HG02763 (cell line): ENCODE measurements around the gene CCDC187.

Experiments
- ATAC-seq: cut with Tn5 transposase; IDR thresholded peaks from one replicate; pipeline ENCODE4 v1.9.1; 2021; ENCODE audit warnings: mild to moderate bottlenecking, moderate library complexity; ENCODE audit not compliant: unreplicated experiment

Gene CCDC187

GRCh38 chr9:136339958-136340310 lies 36.0 kb upstream of the CCDC187 start:
- no peak for ATAC-seq

DNA sequence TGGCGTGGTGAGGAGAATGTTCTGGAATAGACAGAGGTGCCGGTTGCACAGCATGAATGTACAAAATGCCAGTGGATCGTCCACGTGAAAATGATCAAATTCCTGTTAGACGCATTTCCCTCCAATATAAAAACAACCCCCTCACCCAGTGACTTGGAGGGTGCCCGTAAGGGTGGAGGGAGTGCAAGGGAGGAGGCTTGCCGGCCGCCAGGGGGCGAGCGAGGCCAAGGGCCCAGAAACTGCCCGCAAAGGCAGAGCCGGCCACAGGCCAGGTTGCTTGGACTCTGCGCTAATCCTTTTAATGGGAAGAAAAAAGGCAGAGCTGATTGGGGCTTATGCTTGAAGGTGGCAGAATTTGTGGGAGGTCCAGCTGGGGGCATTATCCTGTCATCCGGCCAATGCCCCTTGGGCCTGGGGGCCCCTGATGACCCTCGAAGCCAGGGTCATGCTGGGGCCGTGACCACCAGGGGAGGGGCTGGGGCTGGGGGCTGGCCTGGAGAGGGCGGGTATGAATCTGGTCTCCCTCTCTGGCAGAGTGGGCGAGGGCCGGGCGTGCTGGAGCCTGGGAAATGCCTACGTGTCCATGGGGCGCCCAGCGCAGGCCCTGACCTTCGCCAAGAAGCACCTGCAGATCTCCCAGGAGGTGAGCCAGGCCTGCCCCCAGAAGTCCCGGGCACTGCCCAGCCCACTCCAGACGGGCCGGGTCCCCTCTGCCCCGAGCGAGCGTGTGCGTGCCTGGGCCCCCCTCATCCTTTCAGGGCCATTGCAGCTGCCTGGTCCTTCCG lies 35.5 kb upstream of the CCDC187 start:
- no peak for ATAC-seq

GRCh38 chr9:136338511-136338910 lies 34.6 kb upstream of the CCDC187 start:
- ATAC-seq, result no peak

DNA sequence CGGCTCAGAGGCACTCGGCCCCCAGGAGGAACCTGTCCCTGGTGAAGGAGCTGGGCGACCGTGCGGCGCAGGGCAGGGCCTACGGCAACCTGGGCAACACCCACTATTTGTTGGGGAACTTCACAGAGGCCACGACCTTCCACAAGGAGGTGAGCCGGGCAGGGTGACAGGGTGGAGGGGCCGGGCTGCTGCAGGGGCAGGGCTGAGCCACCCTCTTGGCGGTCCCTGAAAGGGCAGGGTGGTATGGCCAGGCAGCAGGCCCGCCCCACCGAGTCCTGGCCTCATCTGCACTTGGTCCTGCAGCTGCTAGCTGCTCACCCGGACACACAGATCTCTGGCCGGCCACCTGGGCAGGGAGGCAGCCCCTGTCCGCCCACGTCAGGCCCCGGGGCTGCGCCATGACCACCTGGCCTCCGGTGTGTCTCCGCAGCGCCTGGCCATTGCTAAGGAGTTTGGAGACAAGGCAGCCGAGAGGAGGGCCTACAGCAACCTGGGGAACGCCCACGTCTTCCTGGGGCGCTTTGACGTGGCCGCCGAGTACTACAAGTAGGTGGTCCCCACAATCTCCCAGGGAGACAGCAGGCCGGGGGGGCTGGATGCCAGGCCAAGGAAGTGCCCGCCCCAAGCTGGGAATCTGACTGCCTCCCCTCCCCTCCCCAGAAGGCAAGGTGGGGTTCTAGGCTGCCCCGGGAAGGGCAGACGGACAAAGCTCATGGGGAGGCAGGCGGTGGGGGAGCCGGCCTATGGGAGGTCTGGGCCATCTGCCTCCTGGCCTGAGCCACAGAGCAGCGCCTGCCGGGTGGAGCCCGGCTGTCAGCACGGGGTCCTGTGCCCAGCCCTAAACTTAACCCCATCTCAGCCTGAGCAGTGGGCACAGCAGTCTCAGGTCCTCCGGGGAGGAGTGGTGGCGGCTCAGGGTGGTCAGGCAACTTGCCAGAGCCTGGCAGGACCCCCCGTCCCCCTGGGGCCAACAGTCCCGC lies 33.8 kb upstream of the CCDC187 start:
- ATAC-seq, result no peak

GRCh38 chr9:136336881-136337280 lies 33.0 kb upstream of the CCDC187 start:
- no peak for ATAC-seq

- ATAC-seq, result no peak
These were observed 32.4 kb upstream of the CCDC187 start for GRCh38 chr9:136336156-136336870.

- ATAC-seq, result no peak
These were observed 31.6 kb upstream of the CCDC187 start for GRCh38 chr9:136335296-136336155.

- ATAC-seq, result no peak
These were observed 30.6 kb upstream of the CCDC187 start for GRCh38 chr9:136334541-136334940.

DNA sequence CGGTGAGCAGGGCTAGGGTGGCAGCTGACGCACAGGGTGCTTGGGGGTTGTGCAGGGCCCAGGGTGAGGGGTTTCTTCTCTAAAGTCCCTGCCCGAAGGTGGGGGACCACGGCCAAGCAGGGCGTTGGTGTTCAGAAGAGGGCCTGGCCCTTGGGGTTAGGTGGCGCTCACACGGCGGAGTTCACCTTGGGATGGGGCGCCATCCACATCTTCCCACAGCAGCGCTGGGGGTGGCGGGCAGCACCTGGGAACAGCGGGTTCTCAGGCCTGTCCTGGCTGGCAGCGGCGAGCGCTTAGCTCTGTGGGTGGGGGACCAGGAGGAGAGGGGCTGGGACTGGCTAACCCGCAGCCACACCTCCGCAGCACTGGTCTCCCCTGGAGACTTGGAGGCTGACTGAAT lies 29.6 kb upstream of the CCDC187 start:
- no peak for ATAC-seq

DNA sequence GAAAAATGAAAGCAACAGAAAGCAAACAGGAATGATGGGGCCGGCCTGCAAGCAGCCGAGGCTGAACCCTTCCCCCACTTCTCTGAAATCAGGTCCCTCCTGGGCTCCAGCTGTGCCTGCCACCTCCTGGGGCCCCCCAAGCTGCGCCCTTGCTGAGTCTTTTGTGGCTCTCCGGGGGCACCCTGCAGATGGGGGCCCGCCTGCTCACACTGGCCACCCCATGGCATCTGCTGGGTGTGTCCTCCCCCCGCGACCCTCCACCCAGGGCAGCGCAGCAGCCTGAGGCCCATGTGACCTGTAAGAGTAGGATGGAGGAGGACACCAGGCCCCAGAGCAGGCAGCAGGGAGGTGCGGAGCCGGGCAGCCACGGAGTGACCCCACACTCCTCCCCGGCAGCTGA lies 29.2 kb upstream of the CCDC187 start:
- ATAC-seq, result no peak

DNA sequence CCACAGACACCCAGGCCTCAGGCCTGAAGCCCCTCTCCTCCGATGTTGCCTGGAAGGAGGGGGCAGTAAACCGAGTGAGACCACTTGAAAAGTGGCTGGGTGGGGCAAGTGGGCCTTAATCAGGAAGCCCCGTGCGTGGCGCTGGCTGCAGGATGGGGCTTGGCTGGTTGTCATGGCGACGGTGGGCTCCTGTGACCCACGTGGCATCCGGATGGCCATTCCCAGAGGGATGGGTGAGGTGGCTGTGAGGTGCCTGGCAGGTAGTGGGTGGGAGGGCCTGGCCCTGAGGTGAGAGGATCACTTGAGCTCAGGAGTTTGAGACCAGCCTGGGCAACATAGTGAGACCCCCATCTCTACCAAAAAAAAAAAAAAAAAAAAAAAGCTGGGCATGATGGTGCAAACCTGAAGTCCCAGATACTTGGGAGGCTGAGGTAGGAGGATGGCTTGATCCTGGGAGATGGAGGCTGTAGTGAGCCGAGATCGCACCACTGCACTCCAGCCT lies 28.6 kb upstream of the CCDC187 start:
- ATAC-seq, result no peak

GRCh38 chr9:136331556-136332481 lies 27.9 kb upstream of the CCDC187 start:
- ATAC-seq, result no peak

DNA sequence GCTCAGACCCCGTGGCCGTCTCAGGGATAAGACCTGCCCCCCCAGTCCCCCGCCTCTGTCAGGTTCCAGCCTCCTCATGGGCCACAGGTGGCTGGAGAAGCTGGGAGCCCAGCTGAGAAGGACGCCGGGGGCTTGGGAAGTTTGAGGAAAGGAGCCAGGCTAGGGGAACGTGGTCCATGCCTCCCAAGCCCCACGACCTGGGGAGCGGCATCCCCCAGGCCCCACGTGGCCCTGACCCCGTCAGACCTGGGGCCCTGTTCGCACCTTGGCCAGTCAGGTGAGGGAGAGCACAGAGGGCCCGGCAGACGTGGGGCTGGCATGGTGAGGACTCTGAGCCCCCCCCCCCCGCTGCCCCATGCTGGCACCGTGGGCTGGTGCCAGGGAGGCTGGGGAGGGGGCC lies 27.1 kb upstream of the CCDC187 start:
- ATAC-seq, result no peak

DNA sequence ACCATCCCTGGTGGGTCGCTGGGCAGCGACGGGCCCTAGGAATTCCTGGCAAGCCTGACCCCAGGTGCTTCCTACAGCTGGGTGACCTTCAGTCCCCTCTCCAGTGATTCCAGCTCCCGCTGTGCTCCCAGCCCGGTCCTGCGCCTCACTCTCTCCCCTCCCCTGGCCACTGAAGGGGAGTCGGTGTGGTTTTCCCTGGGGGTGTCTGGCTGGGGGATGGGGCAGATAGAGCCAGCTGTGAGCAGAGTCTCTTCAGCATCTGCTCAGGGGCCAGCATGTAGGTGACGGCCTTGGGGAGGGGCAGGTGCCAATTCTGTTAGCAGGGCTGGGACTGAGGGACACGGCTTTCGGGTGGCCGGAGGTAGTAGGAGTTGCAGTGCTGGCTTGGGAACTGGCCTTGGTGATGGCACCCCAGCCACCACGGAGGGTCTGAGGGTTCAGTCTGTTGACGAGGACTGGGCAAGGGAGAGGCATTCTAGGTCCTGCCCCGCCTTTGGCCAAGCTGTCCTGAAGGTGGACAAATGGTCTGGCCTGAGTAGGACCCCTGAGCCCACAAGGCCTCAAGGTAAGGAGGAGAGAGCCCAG lies 26.6 kb upstream of the CCDC187 start:
- no peak for ATAC-seq

- no peak for ATAC-seq
These were observed 25.9 kb upstream of the CCDC187 start for GRCh38 chr9:136329636-136330405.

DNA sequence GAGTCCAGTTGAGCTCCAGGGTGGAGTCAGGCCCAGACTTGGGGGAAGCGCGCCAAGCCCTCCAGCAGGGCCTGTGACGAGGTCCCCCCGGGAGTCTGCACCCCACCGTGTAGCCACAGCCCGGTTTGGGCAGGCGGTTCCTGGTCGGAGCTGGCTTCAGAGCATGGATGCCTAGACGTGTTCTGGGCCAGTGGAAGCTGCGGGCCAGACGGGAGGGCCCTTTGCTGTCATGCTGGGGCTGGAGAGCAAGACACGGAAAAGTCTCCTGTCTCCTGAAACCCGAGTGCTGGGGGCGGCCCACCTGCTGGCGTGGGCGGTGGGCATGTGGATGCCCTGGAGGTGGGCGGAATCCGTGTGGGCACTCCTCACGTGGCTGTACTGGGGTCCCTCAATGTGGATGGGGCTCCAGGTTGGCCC lies 25.3 kb upstream of the CCDC187 start:
- ATAC-seq, result no peak

- ATAC-seq, result no peak
These were observed 24.7 kb upstream of the CCDC187 start for GRCh38 chr9:136328622-136329041.

DNA sequence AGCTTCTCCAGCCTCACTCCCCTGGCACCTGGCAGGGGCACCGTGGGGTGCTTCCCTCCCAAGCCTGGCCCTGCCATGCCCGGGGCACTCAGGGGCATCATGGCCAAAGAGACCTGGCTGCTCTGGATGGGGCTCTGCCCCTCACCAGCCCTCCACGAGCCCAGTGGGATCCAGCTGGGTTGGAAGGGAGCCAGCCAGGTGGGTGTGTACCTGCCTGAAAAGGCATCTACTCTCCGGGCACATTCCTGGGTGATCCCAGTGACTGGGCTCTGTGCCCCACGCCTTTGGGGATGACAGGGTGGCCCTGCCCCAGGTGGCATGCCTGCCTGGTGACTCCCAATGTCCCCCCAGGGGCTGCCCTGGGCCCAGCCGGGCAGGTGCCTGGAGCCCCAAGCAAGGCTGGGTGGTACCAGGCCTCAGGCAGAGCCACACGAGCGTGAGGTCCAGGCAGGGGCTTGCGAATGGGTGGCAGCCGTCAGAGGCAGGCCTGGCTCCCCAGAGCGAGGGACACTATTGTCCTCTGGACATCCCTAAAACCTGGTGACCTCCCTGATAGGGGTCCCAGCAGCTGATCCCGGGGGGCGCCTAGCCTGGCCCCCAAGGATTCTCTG lies 24.2 kb upstream of the CCDC187 start:
- ATAC-seq, result no peak
